HG03097 (cell line): ENCODE results near the gene OLFML1.

Experiments used
- ATAC-seq: cut with Tn5 transposase; IDR thresholded peaks from one replicate; pipeline ENCODE4 v1.9.1; 2021; ENCODE audit not compliant: unreplicated experiment, low FRiP score

OLFML1 gene

DNA sequence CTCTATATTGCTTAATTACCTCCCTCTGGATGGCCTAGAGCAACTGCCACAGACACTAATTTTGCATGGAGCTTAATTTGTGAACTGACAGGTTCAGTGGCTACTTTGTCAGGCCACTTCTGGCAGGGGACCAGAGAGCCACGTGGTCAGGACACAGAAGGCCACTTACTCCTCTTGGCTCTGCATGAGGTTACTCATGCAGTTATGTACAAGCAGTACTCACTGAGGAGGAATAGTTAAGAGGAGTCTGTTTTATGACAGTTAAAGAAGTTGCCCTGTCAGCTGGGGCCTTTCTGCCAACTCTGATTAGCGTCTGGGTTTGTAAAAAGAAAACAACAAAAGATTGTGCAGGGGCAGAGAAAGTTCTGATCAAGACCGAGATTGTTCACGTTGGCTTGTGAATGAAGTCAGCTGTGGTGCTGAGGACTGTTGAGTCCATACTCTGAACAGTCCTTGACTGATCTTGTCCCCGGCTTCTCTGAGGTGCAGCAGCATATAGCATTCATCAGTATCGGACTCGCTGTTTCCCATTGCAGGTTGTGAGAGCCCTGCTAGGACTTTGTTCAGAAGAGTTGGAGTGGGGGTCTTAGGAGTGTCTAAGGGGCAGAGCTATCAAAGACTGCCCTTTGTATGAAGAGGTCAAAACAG is 69.9 kb downstream of the OLFML1 start:
- no peak for ATAC-seq

DNA sequence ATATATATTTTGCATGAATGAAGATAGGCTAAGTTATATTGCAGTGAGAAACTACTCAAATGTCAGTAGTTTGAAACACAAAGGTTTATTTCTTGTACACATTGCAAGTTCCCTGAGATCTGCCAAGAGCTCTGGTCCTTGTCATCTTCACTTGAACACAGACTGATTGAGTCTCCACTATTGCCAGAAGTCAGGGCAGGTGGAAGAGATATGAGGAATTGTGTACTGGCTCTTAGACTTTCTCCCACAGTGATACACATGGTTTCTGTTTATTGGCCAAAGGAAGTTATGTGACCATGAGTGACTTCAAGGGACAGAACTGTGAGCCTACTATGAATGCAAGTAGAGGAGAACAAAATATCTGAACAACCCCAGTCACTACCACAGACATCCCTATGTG is 72.7 kb downstream of the OLFML1 start:
- no peak for ATAC-seq

DNA sequence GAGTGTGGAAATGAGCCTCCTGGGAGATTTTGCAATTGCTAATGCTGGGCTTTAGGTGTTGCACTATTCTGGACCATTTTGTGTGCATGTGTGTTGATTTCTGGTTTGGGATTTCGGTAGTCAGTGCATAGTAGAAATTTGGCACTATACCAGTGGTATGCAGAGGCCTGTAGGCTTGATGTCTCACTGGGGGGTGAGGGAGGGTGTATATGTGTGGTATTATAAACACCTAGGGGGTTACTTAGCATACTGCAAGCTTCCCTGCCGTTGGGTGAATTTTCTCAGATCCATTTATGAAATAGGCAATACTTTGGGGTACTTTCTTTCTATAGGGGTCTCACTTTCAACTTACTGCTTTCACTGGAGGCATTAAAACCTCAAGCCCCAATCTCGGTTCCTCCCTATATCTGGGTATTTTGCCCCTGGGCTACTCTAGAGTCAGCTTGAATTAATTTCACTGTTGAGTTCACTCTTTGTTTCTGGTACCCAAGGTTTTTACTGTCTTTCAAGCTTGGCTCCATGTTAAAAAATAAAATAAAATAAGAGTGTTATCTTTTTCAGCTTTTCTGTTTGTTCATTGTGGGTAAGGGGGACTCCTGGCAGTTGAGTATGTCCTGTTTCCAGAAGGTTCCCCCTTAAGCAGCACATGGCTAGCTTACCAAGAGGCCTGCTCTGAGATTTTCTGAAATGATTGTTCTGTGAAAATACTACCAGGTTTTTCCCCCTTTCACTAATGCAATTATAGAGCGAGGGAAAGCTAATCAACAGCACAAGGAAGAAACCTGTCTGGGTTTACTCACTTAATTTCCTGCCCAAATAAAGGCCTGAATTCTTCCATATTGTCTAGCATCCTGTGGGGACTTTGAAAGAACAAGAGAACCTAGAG is 74.3 kb downstream of the OLFML1 start:
- no peak for ATAC-seq
